HG03439 (cell line): ENCODE data around the gene CCDC60.
"Not testable (repeated sequence)": the region's sequence is repeated elsewhere in the genome, so short reads cannot be mapped to it uniquely, and the experiment has no call there.

ENCODE experiments used
- ATAC-seq: cut with Tn5 transposase; IDR thresholded peaks from one replicate; pipeline ENCODE4 v1.9.1; 2021; ENCODE audit warnings: mild to moderate bottlenecking, moderate library complexity; ENCODE audit not compliant: unreplicated experiment

The CCDC60 gene

GRCh38 chr12:119338593-119339363, 4.2 kb downstream of the CCDC60 start:
- no peak for ATAC-seq

GRCh38 chr12:119340578-119340977, 6.0 kb downstream of the CCDC60 start:
- no peak for ATAC-seq

- no peak for ATAC-seq
Observed at GRCh38 chr12:119341020-119341419, 6.5 kb downstream of the CCDC60 start.

GRCh38 chr12:119341988-119342387, 7.5 kb downstream of the CCDC60 start:
- ATAC-seq, result no peak

- ATAC-seq, result no peak
Observed at GRCh38 chr12:119343130-119343529, 8.6 kb downstream of the CCDC60 start.

GRCh38 chr12:119354172-119354571, 19.6 kb downstream of the CCDC60 start:
- ATAC-seq, result no peak

- not testable (repeated sequence) for ATAC-seq
Observed at GRCh38 chr12:119360366-119360765, 25.8 kb downstream of the CCDC60 start.

- no peak for ATAC-seq
Observed at GRCh38 chr12:119363037-119363436, 28.5 kb downstream of the CCDC60 start.

- ATAC-seq, result no peak
Observed at GRCh38 chr12:119363490-119363889, 29.0 kb downstream of the CCDC60 start.

- ATAC-seq, result no peak
Observed at GRCh38 chr12:119365451-119365850, 30.9 kb downstream of the CCDC60 start.

- no peak for ATAC-seq
Observed at GRCh38 chr12:119366007-119366406, 31.5 kb downstream of the CCDC60 start.

- no peak for ATAC-seq
Observed at GRCh38 chr12:119369161-119369560, 34.6 kb downstream of the CCDC60 start.

GRCh38 chr12:119369907-119370546, 35.5 kb downstream of the CCDC60 start:
- ATAC-seq, result no peak

GRCh38 chr12:119372540-119372939, 38.0 kb downstream of the CCDC60 start:
- no peak for ATAC-seq

- ATAC-seq, result no peak
Observed at GRCh38 chr12:119373001-119373400, 38.5 kb downstream of the CCDC60 start.

GRCh38 chr12:119373666-119374065, 39.1 kb downstream of the CCDC60 start:
- ATAC-seq, result no peak

- no peak for ATAC-seq
Observed at GRCh38 chr12:119374635-119375034, 40.1 kb downstream of the CCDC60 start.

- no peak for ATAC-seq
Observed at GRCh38 chr12:119375075-119375882, 40.8 kb downstream of the CCDC60 start.

- no peak for ATAC-seq
Observed at GRCh38 chr12:119375883-119376190, 41.3 kb downstream of the CCDC60 start.

- ATAC-seq, result no peak
Observed at GRCh38 chr12:119378903-119379302, 44.4 kb downstream of the CCDC60 start.

- no peak for ATAC-seq
Observed at GRCh38 chr12:119381471-119382235, 47.1 kb downstream of the CCDC60 start.
